Renal cortical epithelial cell (primary cell): ENCODE measurements around the gene SLC5A10. TPM values are rescaled to one million over a fixed set of nuclear protein-coding genes. Genes with fewer than 3 reads are reported as not detected.

Source experiments
- DNase-seq: peaks from one replicate; pipeline ENCODE4 v3.0.0-alpha.2; 2011; ENCODE audit warnings: low read depth
- total RNA-seq: library from RNA; depleted of rRNA; stranded (reverse); fragments of >200 nt; gene quantifications from 2 replicates; pipeline ENCODE4 v1.2.3, GENCODE V29; 2014

Gene SLC5A10
- total RNA-seq, 1 donor from 2014 or later: 0.50 TPM

- peak; percentile 34 for DNase-seq
Observed at GRCh38 chr17:19002805-19003542, 51.0 kb downstream of the SLC5A10 start.

- DNase-seq: peak; percentile 15
Observed at GRCh38 chr17:19003543-19004420, 51.8 kb downstream of the SLC5A10 start.

GRCh38 chr17:19004421-19005136, 52.6 kb downstream of the SLC5A10 start, which contains the start of gene FAM83G:
FAM83G (minus strand) TSS chr17:19004764; CDS start chr17:19004041, 723 bp downstream.
- peak; percentile 40 for DNase-seq

GRCh38 chr17:19005137-19005773, 53.3 kb downstream of the SLC5A10 start:
- no peak for DNase-seq

- DNase-seq: no peak
Observed at GRCh38 chr17:19005789-19006430, 53.9 kb downstream of the SLC5A10 start.

- no peak for DNase-seq
Observed at GRCh38 chr17:19006698-19007097, 54.7 kb downstream of the SLC5A10 start.

GRCh38 chr17:19009970-19010369, 58.0 kb downstream of the SLC5A10 start:
- no peak for DNase-seq

GRCh38 chr17:19010729-19011505, 59.0 kb downstream of the SLC5A10 start:
- peak; percentile 80 for DNase-seq

- no peak for DNase-seq
Observed at GRCh38 chr17:19011581-19011980, 59.6 kb downstream of the SLC5A10 start.

- no peak for DNase-seq
Observed at GRCh38 chr17:19012171-19013080, 60.5 kb downstream of the SLC5A10 start.

- DNase-seq: no peak
Observed at GRCh38 chr17:19013226-19013625, 61.3 kb downstream of the SLC5A10 start.

- no peak for DNase-seq
Observed at GRCh38 chr17:19013806-19014627, 62.1 kb downstream of the SLC5A10 start.

- DNase-seq: no peak
Observed at GRCh38 chr17:19014628-19015215, 62.8 kb downstream of the SLC5A10 start.

- DNase-seq: no peak
Observed at GRCh38 chr17:19015428-19015827, 63.5 kb downstream of the SLC5A10 start.

GRCh38 chr17:19016297-19016696, 64.3 kb downstream of the SLC5A10 start:
- DNase-seq: no peak

GRCh38 chr17:19016881-19017280, 64.9 kb downstream of the SLC5A10 start:
- no peak for DNase-seq

GRCh38 chr17:19017401-19017800, 65.4 kb downstream of the SLC5A10 start:
- no peak for DNase-seq
